ENCODE results near the gene DCN. TPM values are rescaled to one million over a fixed set of nuclear protein-coding genes. Genes with fewer than 3 reads are reported as not detected.

The DCN gene
- total RNA-seq, 1 donor: 1,400 TPM

DNA sequence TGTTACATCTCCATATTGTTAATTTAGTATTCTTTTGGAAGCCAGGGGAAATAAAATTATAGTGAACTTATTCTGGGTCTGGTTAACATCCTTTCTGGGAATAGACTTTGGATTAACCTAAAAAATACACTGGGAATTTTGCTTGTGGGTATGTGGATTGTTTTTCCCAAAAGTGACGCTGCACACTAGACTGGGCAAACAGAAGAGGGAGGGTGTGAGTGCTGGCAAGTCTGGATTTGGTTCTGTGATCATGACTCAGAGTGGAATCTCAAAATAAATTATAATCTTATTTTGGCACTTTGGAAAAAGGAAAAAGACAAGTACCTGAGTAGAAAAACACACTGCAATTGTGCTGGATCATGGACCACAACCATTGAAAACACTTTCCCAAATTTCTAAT lies 56.1 kb downstream of the DCN start:
- Histone ChIP-seq H3K36me3 (ENCODE audit: insufficient read depth, low read length) (no peaks in the 10 kb centered on the region), H3K9me3 (ENCODE audit: low read depth, low read length) (no peaks in the 10 kb centered on the region), H4K20me1 (ENCODE audit: insufficient read depth, low read length) (no peaks in the 10 kb centered on the region), H3K4me3 (ENCODE audit: insufficient read depth, low read length) (no peak overlapping the region), H3K79me2 (ENCODE audit: insufficient read depth, low read length) (no peaks in the 10 kb centered on the region), H3K27me3 (ENCODE audit: insufficient read depth, low read length) (no peaks in the 10 kb centered on the region), H3K27ac (ENCODE audit: low read depth, low read length) (peak overlapping the region; percentile 85), H3K4me2 (ENCODE audit: insufficient read depth, low read length) (peak overlapping the region; percentile 40), H2AFZ (ENCODE audit: low read length) (no peak overlapping the region), H3K4me1 (ENCODE audit: insufficient read depth, low read length) (peaks cover 22% of the 10 kb centered on the region)
- DNase-seq (ENCODE audit: insufficient read length, low spot score, missing footprints): no peak
- TF ChIP-seq, protein P1, sequence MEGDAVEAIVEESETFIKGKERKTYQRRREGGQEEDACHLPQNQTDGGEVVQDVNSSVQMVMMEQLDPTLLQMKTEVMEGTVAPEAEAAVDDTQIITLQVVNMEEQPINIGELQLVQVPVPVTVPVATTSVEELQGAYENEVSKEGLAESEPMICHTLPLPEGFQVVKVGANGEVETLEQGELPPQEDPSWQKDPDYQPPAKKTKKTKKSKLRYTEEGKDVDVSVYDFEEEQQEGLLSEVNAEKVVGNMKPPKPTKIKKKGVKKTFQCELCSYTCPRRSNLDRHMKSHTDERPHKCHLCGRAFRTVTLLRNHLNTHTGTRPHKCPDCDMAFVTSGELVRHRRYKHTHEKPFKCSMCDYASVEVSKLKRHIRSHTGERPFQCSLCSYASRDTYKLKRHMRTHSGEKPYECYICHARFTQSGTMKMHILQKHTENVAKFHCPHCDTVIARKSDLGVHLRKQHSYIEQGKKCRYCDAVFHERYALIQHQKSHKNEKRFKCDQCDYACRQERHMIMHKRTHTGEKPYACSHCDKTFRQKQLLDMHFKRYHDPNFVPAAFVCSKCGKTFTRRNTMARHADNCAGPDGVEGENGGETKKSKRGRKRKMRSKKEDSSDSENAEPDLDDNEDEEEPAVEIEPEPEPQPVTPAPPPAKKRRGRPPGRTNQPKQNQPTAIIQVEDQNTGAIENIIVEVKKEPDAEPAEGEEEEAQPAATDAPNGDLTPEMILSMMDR (IDR thresholded peaks at IDR 0.05; ENCODE audit: extremely low read depth, low read depth, low read length): no peak

DNA sequence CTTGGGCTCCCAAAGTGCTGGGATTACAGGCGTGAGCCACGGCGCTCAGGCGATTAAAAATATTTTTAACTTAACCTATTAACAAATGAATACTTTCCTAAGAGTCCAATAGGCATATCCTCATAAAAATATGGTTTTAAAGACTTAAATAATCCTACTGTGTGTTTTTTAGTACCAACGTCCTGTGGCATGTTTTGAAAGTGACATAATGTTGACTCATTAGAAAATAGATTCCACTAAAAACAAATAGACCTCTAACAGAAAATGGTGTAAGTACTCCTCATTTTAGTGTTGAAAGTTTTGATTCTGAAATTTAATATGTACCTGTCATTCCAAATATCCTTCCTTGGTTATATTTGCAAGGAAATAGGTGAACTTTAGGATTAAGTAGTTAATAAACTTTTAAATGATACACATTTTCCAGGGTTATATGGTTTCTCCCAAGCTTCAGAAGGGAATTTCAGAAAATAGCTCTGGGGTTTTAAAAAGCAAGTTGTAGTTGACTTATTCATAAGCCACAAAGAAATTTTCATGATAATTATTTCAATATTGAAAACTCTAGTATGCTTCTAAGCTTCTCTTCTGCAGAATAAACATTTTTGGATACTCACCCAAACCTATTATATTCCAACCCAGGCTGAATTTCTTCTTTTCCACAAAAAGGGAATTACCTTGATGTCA lies 59.2 kb downstream of the DCN start:
- Histone ChIP-seq H3K4me1 (ENCODE audit: insufficient read depth, low read length) (peaks cover 22% of the 10 kb centered on the region), H3K27me3 (ENCODE audit: insufficient read depth, low read length) (no peaks in the 10 kb centered on the region), H2AFZ (ENCODE audit: low read length) (no peak overlapping the region), H3K36me3 (ENCODE audit: insufficient read depth, low read length) (no peaks in the 10 kb centered on the region), H3K9me3 (ENCODE audit: low read depth, low read length) (no peaks in the 10 kb centered on the region), H4K20me1 (ENCODE audit: insufficient read depth, low read length) (no peaks in the 10 kb centered on the region), H3K4me3 (ENCODE audit: insufficient read depth, low read length) (no peak overlapping the region), H3K4me2 (ENCODE audit: insufficient read depth, low read length) (peak overlapping the region; percentile 16), H3K27ac (ENCODE audit: low read depth, low read length) (peak overlapping the region; percentile 66), H3K79me2 (ENCODE audit: insufficient read depth, low read length) (no peaks in the 10 kb centered on the region)
- TF ChIP-seq, protein P1 (IDR thresholded peaks at IDR 0.05; ENCODE audit: extremely low read depth, low read depth, low read length): no peak
- no peak for DNase-seq (ENCODE audit: insufficient read length, low spot score, missing footprints)

DNA sequence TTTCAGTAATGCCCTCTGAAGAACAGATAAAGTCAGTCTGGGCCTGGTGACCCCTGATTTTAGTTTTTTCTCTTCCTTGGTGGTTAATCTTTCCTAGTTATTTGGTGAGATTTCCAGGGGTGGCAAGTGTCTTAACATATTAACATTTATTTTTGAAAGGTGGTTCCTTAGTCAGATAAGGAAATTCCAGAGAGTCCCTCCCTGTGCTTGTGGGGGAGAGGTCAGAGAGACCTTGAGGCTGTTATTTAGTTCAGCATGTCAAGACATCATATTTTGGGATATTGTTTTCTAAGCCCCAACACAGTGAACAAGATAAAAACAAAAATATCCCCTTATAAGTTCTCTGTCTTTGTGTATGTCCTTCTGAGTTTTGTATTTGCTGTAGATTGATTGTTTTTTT lies 61.8 kb downstream of the DCN start:
- Histone ChIP-seq H3K27me3 (ENCODE audit: insufficient read depth, low read length) (no peaks in the 10 kb centered on the region), H3K4me1 (ENCODE audit: insufficient read depth, low read length) (peaks cover 4% of the 10 kb centered on the region), H3K9me3 (ENCODE audit: low read depth, low read length) (no peaks in the 10 kb centered on the region), H3K4me3 (ENCODE audit: insufficient read depth, low read length) (no peak overlapping the region), H3K79me2 (ENCODE audit: insufficient read depth, low read length) (no peaks in the 10 kb centered on the region), H4K20me1 (ENCODE audit: insufficient read depth, low read length) (no peaks in the 10 kb centered on the region), H2AFZ (ENCODE audit: low read length) (peak overlapping the region; percentile 5), H3K27ac (ENCODE audit: low read depth, low read length) (no peak overlapping the region), H3K4me2 (ENCODE audit: insufficient read depth, low read length) (no peak overlapping the region), H3K36me3 (ENCODE audit: insufficient read depth, low read length) (no peaks in the 10 kb centered on the region)
- TF ChIP-seq, protein P1 (IDR thresholded peaks at IDR 0.05; ENCODE audit: extremely low read depth, low read depth, low read length): no peak
- no peak for DNase-seq (ENCODE audit: insufficient read length, low spot score, missing footprints)

DNA sequence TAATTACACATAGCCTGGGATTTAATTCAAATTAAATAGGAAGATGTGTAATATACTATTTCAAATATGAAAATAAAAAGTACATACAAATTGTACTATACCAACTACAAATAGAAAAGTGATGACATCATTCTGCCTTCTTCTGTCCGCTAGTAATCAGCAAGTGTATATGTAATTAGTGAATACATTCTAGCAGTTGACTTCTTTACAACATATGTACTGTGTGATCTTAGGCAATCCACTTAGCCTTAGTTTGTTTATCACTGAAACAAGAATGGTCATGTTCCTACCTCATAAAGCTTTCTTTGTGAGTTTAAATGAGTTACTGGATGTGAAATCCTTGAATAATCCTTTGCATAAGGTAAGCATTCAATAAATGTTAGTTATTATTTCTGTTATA lies 63.5 kb downstream of the DCN start:
- Histone ChIP-seq H3K4me1 (ENCODE audit: insufficient read depth, low read length) (peaks cover 3% of the 10 kb centered on the region), H2AFZ (ENCODE audit: low read length) (no peak overlapping the region), H3K79me2 (ENCODE audit: insufficient read depth, low read length) (no peaks in the 10 kb centered on the region), H3K4me2 (ENCODE audit: insufficient read depth, low read length) (no peak overlapping the region), H3K27ac (ENCODE audit: low read depth, low read length) (no peak overlapping the region), H3K9me3 (ENCODE audit: low read depth, low read length) (no peaks in the 10 kb centered on the region), H3K36me3 (ENCODE audit: insufficient read depth, low read length) (no peaks in the 10 kb centered on the region), H4K20me1 (ENCODE audit: insufficient read depth, low read length) (no peaks in the 10 kb centered on the region), H3K4me3 (ENCODE audit: insufficient read depth, low read length) (no peak overlapping the region), H3K27me3 (ENCODE audit: insufficient read depth, low read length) (no peaks in the 10 kb centered on the region)
- TF ChIP-seq, protein P1 (IDR thresholded peaks at IDR 0.05; ENCODE audit: extremely low read depth, low read depth, low read length): no peak
- DNase-seq (ENCODE audit: insufficient read length, low spot score, missing footprints): no peak

All from osteoblast (primary cell).